NCI-H460 (cell line): Measurements from ENCODE around the gene MACROD2. TPM values are rescaled to one million over a fixed set of nuclear protein-coding genes. Genes with fewer than 3 reads are reported as not detected.
"Not testable (repeated sequence)": the region's sequence is repeated elsewhere in the genome, so short reads cannot be mapped to it uniquely, and the experiment has no call there.

Experiments used
- DNase-seq: peaks from one replicate; pipeline ENCODE4 v3.0.0-alpha.2; 2016; ENCODE audit warnings: low read depth; ENCODE audit errors: extremely low read depth
- total RNA-seq: library from RNA; depleted of rRNA; stranded (reverse); fragments of >200 nt; shearing (Covaris generic); gene quantifications from 2 replicates; pipeline ENCODE4 v1.2.3, GENCODE V29; 2014

MACROD2 gene
- total RNA-seq, 1 experiment from 2014 or later: 2.0 TPM

GRCh38 chr20:14921513-14921912, 926.2 kb downstream of the MACROD2 start:
- DNase-seq: no peak

GRCh38 chr20:14922503-14923267, 927.4 kb downstream of the MACROD2 start:
- no peak for DNase-seq

GRCh38 chr20:14924433-14924832, 929.1 kb downstream of the MACROD2 start:
- DNase-seq: no peak

GRCh38 chr20:14925300-14925699, 930.0 kb downstream of the MACROD2 start:
- DNase-seq: no peak

GRCh38 chr20:14926436-14926835, 931.1 kb downstream of the MACROD2 start:
- not testable (repeated sequence) for DNase-seq

GRCh38 chr20:14928083-14928482, 932.8 kb downstream of the MACROD2 start:
- no peak for DNase-seq

- DNase-seq: no peak
These were observed 934.1 kb downstream of the MACROD2 start for GRCh38 chr20:14929388-14929787.

- no peak for DNase-seq
These were observed 936.7 kb downstream of the MACROD2 start for GRCh38 chr20:14932040-14932439.

- no peak for DNase-seq
These were observed 940.0 kb downstream of the MACROD2 start for GRCh38 chr20:14935285-14935684.

GRCh38 chr20:14937021-14937420, 941.7 kb downstream of the MACROD2 start:
- no peak for DNase-seq

GRCh38 chr20:14937846-14938245, 942.5 kb downstream of the MACROD2 start:
- DNase-seq: no peak

GRCh38 chr20:14947536-14947935, 952.2 kb downstream of the MACROD2 start:
- DNase-seq: no peak

GRCh38 chr20:14947946-14948345, 952.6 kb downstream of the MACROD2 start:
- no peak for DNase-seq

GRCh38 chr20:14948416-14948815, 953.1 kb downstream of the MACROD2 start:
- DNase-seq: no peak

GRCh38 chr20:14950633-14951032, 955.3 kb downstream of the MACROD2 start:
- no peak for DNase-seq

- DNase-seq: no peak
These were observed 955.8 kb downstream of the MACROD2 start for GRCh38 chr20:14951105-14951504.

- DNase-seq: no peak
These were observed 956.5 kb downstream of the MACROD2 start for GRCh38 chr20:14951707-14952418.

- DNase-seq: no peak
These were observed 958.4 kb downstream of the MACROD2 start for GRCh38 chr20:14953736-14954135.

- no peak for DNase-seq
These were observed 960.1 kb downstream of the MACROD2 start for GRCh38 chr20:14955399-14955798.

- DNase-seq: peak; percentile 67
These were observed 960.7 kb downstream of the MACROD2 start for GRCh38 chr20:14956026-14956425.

GRCh38 chr20:14956538-14956937, 961.2 kb downstream of the MACROD2 start:
- DNase-seq: no peak

- no peak for DNase-seq
These were observed 962.1 kb downstream of the MACROD2 start for GRCh38 chr20:14957402-14957801.
